Measurements from ENCODE around the gene DOK1. TPM values are rescaled to one million over a fixed set of nuclear protein-coding genes. Genes with fewer than 3 reads are reported as not detected.

Gene DOK1
- total RNA-seq, 1 experiment from 2014 or later = 15.0 TPM

- H3K4me3 ChIP-seq = no peak overlapping the region
- no peak for TF ChIP-seq EZH2 (IDR thresholded peaks at IDR 0.05; ENCODE audit: low read depth)
- no peak for TF ChIP-seq CTCF (conservative IDR thresholded peaks at IDR 0.05)
- H4K20me1 ChIP-seq (ENCODE audit: insufficient read depth) = peaks cover 9% of the 10 kb centered on the region; the same call in 1 of the 2 replicates
- H3K4me2 ChIP-seq = no peak overlapping the region
- intact Hi-C loops (cut with micrococcal nuclease; ENCODE audit: unreplicated experiment) = no loop called here
- CTCF ChIA-PET = no interaction called here
- POLR2A ChIA-PET (ENCODE audit: unreplicated experiment) = no interaction called here
- no peaks in the 10 kb centered on the region for H3K9me3 ChIP-seq (ENCODE audit: insufficient read depth, low read depth)
- H3K27me3 ChIP-seq (ENCODE audit: insufficient read depth, low read depth) = no peaks in the 10 kb centered on the region
- no TSS peak for BruUV-seq (replicated peaks)
- H3F3A ChIP-seq (ENCODE audit: insufficient read depth, low read depth) = peaks cover 6% of the 10 kb centered on the region; the same call in 1 of the 2 replicates
- DNase-seq = no peak
- H3K36me3 ChIP-seq (ENCODE audit: low read depth) = peaks cover 18% of the 10 kb centered on the region
- H3K27ac ChIP-seq = no peak overlapping the region
- peaks cover 10% of the 10 kb centered on the region for H3K4me1 ChIP-seq (replicated peaks; ENCODE audit: insufficient read depth)
- peaks cover 27% of the 10 kb centered on the region for H3K79me2 ChIP-seq (ENCODE audit: low read depth)
- no peak overlapping the region for H2AFZ ChIP-seq
- no peaks in the 10 kb centered on the region for H3K9me2 ChIP-seq (ENCODE audit: insufficient read depth)
Measured at GRCh38 chr2:74524955-74525716, 29.4 kb upstream of the DOK1 start.

- H3K79me2 ChIP-seq (ENCODE audit: low read depth) = peaks cover 32% of the 10 kb centered on the region
- no TSS peak for BruUV-seq (replicated peaks)
- DNase-seq = peak in 1 of 2 experiments; percentile 69
- H2AFZ ChIP-seq = no peak within 1 kb of the TSS
- POLR2A ChIA-PET (ENCODE audit: unreplicated experiment) = interaction anchor here (0.5 kb wide), 1 partner anchor 60 kb away, joined by 7 read pairs; no protein-coding TSS in a partner anchor
- CTCF ChIA-PET = no interaction called here
- intact Hi-C loops (cut with micrococcal nuclease; ENCODE audit: unreplicated experiment) = no loop called here
- no peaks in the 10 kb centered on the region for H3K27me3 ChIP-seq (ENCODE audit: insufficient read depth, low read depth)
- no peak within 1 kb of the TSS for H3K4me3 ChIP-seq
- no peaks in the 10 kb centered on the region for H3K9me3 ChIP-seq (ENCODE audit: insufficient read depth, low read depth)
- H3F3A ChIP-seq (ENCODE audit: insufficient read depth, low read depth) = peaks cover 6% of the 10 kb centered on the region; the same call in 1 of the 2 replicates
- TF ChIP-seq EZH2 (IDR thresholded peaks at IDR 0.05; ENCODE audit: low read depth) (no peak), CTCF (conservative IDR thresholded peaks at IDR 0.05) (no peak)
- H3K4me2 ChIP-seq = no peak within 1 kb of the TSS
- H3K4me1 ChIP-seq (replicated peaks; ENCODE audit: insufficient read depth) = peaks cover 15% of the 10 kb centered on the region
- H3K27ac ChIP-seq = no peak within 1 kb of the TSS
- peaks cover 18% of the 10 kb centered on the region for H3K36me3 ChIP-seq (ENCODE audit: low read depth)
- H3K9me2 ChIP-seq (ENCODE audit: insufficient read depth) = no peaks in the 10 kb centered on the region
- peaks cover 9% of the 10 kb centered on the region; the same call in 1 of the 2 replicates for H4K20me1 ChIP-seq (ENCODE audit: insufficient read depth)
Measured at GRCh38 chr2:74525717-74526648, 28.5 kb upstream of the DOK1 start, which contains the start of gene DQX1. Gene DQX1 (minus strand): TSS chr2:74526231. CDS start chr2:74525729, 502 bp downstream.

GRCh38 chr2:74526649-74527230 lies 27.8 kb upstream of the DOK1 start:
- Histone ChIP-seq H3K27ac (no peak overlapping the region), H3K9me2 (ENCODE audit: insufficient read depth) (no peaks in the 10 kb centered on the region), H3K4me1 (replicated peaks; ENCODE audit: insufficient read depth) (peaks cover 18% of the 10 kb centered on the region), H3K27me3 (ENCODE audit: insufficient read depth, low read depth) (no peaks in the 10 kb centered on the region), H3F3A (ENCODE audit: insufficient read depth, low read depth) (peaks cover 8% of the 10 kb centered on the region; the same call in 1 of the 2 replicates), H3K36me3 (ENCODE audit: low read depth) (peaks cover 18% of the 10 kb centered on the region), H3K9me3 (ENCODE audit: insufficient read depth, low read depth) (no peaks in the 10 kb centered on the region), H3K79me2 (ENCODE audit: low read depth) (peaks cover 37% of the 10 kb centered on the region), H3K4me2 (no peak overlapping the region), H4K20me1 (ENCODE audit: insufficient read depth) (peaks cover 9% of the 10 kb centered on the region; the same call in 1 of the 2 replicates), H2AFZ (no peak overlapping the region), H3K4me3 (no peak overlapping the region)
- intact Hi-C loops (cut with micrococcal nuclease; ENCODE audit: unreplicated experiment) = no loop called here
- DNase-seq = no peak
- no TSS peak for BruUV-seq (replicated peaks)
- ChIA-PET CTCF (no interaction called here), POLR2A (ENCODE audit: unreplicated experiment) (interaction anchor here (0.5 kb wide), 1 partner anchor 59 kb away, joined by 7 read pairs; no protein-coding TSS in a partner anchor)
- no peak for TF ChIP-seq EZH2 (IDR thresholded peaks at IDR 0.05; ENCODE audit: low read depth)
- TF ChIP-seq CTCF (conservative IDR thresholded peaks at IDR 0.05) = no peak

Data from PC-9 (cell line).